Measurements from ENCODE around the gene NOP14. TPM values are rescaled to one million over a fixed set of nuclear protein-coding genes. Genes with fewer than 3 reads are reported as not detected.

Gene NOP14
- total RNA-seq, 1 experiment from 2014 or later: 50.1 TPM

- peak; percentile 59 for TF ChIP-seq CTCF (conservative IDR thresholded peaks at IDR 0.05)
- no peak overlapping the region for H2BK20ac ChIP-seq (ENCODE audit: low read depth, low read length, poor library complexity, severe bottlenecking)
- no peak overlapping the region for H3K27ac ChIP-seq (ENCODE audit: insufficient read length, low read depth, low read length)
- H3K56ac ChIP-seq (ENCODE audit: insufficient read length, low read depth, low read length): no peak overlapping the region
- no peaks in the 10 kb centered on the region for H3K79me2 ChIP-seq (ENCODE audit: insufficient read depth, low read length)
- H4K5ac ChIP-seq (ENCODE audit: insufficient read length, low read depth, low read length): no peak overlapping the region
- H3K9me3 Mint-ChIP-seq: peaks cover 0 to 3% of the 10 kb centered on the region in 2 experiments; a peak in 2 of 5 replicates
- DNase-seq: peak; percentile 41
- H3K79me1 ChIP-seq (ENCODE audit: insufficient read depth, low read depth, low read length, poor library complexity, severe bottlenecking): no peaks in the 10 kb centered on the region
- H3K36me3 Mint-ChIP-seq (ENCODE audit: insufficient read depth in 1 of 3, low read depth in 3 of 3): peaks cover 79 to 94% (median 93%) of the 10 kb centered on the region in 3 experiments
- no peak overlapping the region for H3T11ph ChIP-seq (ENCODE audit: low read length)
- no peak overlapping the region for H4K91ac ChIP-seq (ENCODE audit: insufficient read length, low read depth, low read length)
- no peak overlapping the region for H2AK5ac ChIP-seq (ENCODE audit: insufficient read length, low read length)
- H2BK15ac ChIP-seq (ENCODE audit: low read depth, low read length): no peak overlapping the region
- WGBS (ENCODE audit: extremely low coverage, insufficient read length, low lambda C conversion rate): no CpG with 5 or more reads among the region's 14 CpGs
- no peaks in the 10 kb centered on the region for H3K23me2 ChIP-seq (ENCODE audit: insufficient read length, low read depth, low read length, poor library complexity, severe bottlenecking)
- H3K9ac ChIP-seq (ENCODE audit: extremely low read depth, insufficient read length, low read length): no peak overlapping the region
- no peaks in the 10 kb centered on the region for H4K20me1 ChIP-seq (ENCODE audit: control insufficient read depth, insufficient read depth, insufficient read length)
- no peaks in the 10 kb centered on the region for H3K4me1 ChIP-seq (ENCODE audit: insufficient read depth, low read length)
- H2BK5ac ChIP-seq (ENCODE audit: insufficient read length, low read length): no peak overlapping the region
- H3K4me3 Mint-ChIP-seq: no peak overlapping the region
- no peaks in the 10 kb centered on the region for H3K9me3 ChIP-seq (ENCODE audit: control insufficient read depth, low read depth, low read length)
- H3K27ac Mint-ChIP-seq: peak overlapping the region in 1 of 3 experiments; percentile 45; a peak in 2 of 7 replicates
- no peak overlapping the region for H2AFZ ChIP-seq (ENCODE audit: low read length)
- H3K27me3 ChIP-seq (ENCODE audit: insufficient read depth, low read length): no peaks in the 10 kb centered on the region
- H2BK120ac ChIP-seq (ENCODE audit: low read depth, low read length, poor library complexity, severe bottlenecking): no peak overlapping the region
- no peaks in the 10 kb centered on the region for H3K4me1 Mint-ChIP-seq
- no peak overlapping the region for H2BK12ac ChIP-seq (ENCODE audit: insufficient read length, low read depth, low read length)
- H3K4me2 ChIP-seq (ENCODE audit: insufficient read depth, insufficient read length, low read length): no peak overlapping the region
- no peaks in the 10 kb centered on the region for H3K27me3 Mint-ChIP-seq (ENCODE audit: low read depth)
- H3K14ac ChIP-seq (ENCODE audit: insufficient read depth, low read length): no peak overlapping the region
- no peak overlapping the region for H4K8ac ChIP-seq (replicated peaks; ENCODE audit: insufficient read length, low read depth, low read length)
- H3K23ac ChIP-seq (ENCODE audit: insufficient read length, low read depth, low read length): no peak overlapping the region
- no peak overlapping the region for H3K18ac ChIP-seq (ENCODE audit: insufficient read length, low read depth, low read length)
- no peak overlapping the region for H3K4ac ChIP-seq (ENCODE audit: low read depth, low read length)
Observed at GRCh38 chr4:2948895-2949781, 14.1 kb downstream of the NOP14 start.

All from H9 (cell line).